Neural progenitor cell (in vitro differentiated cells): Measurements from ENCODE around the gene COP1. TPM values are rescaled to one million over a fixed set of nuclear protein-coding genes. Genes with fewer than 3 reads are reported as not detected.

Experiments
- DNase-seq: peaks from one replicate; pipeline ENCODE4 v3.0.0-alpha.2; 2016; ENCODE audit warnings: low spot score
- H2AFZ ChIP-seq: fragments of 200-600 bp; sonication (generic); replicated peaks from 2 replicates; pipeline ENCODE4 v1.6.1; 2016; ENCODE audit warnings: antibody characterized with exemption
- H3F3A ChIP-seq: fragments of 200-600 bp; sonication (generic); 2 replicates; pipeline ENCODE4 v1.6.1; 2016; ENCODE audit warnings: antibody characterized with exemption, low read depth
- H3K27ac ChIP-seq: fragments of 200-600 bp; sonication (generic); 2 replicates; pipeline ENCODE4 v1.5.1; 2016; ENCODE audit warnings: mild to moderate bottlenecking
- H3K27me3 ChIP-seq: fragments of 200-600 bp; sonication (generic); 2 replicates; pipeline ENCODE4 v1.6.1; 2016; ENCODE audit warnings: mild to moderate bottlenecking, moderate library complexity
- H3K36me3 ChIP-seq: fragments of 200-600 bp; sonication (generic); 2 replicates; pipeline ENCODE4 v1.5.1; 2016
- H3K4me1 ChIP-seq: fragments of 200-600 bp; sonication (generic); 2 replicates; pipeline ENCODE4 v1.6.1; 2016; ENCODE audit warnings: mixed run types
- H3K4me2 ChIP-seq: fragments of 200-600 bp; sonication (generic); 2 replicates; pipeline ENCODE4 v1.6.1; 2016
- H3K4me3 ChIP-seq: fragments of 200-600 bp; sonication (generic); 2 replicates; pipeline ENCODE4 v1.5.1; 2016
- H3K79me2 ChIP-seq: fragments of 200-600 bp; sonication (generic); 2 replicates; pipeline ENCODE4 v1.6.1; 2016; ENCODE audit warnings: low read depth
- H3K9ac ChIP-seq: fragments of 200-600 bp; sonication (generic); 2 replicates; pipeline ENCODE4 v1.6.1; 2016
- H3K9me3 ChIP-seq: fragments of 200-600 bp; sonication (generic); 2 replicates; pipeline ENCODE4 v1.5.1; 2016; ENCODE audit warnings: low read depth
- H4K20me1 ChIP-seq: fragments of 200-600 bp; sonication (generic); 2 replicates; pipeline ENCODE4 v1.6.1; 2016; ENCODE audit warnings: low read depth
- H3K27ac Mint-ChIP-seq: 3 replicates; pipeline ENCODE4 v1.8.0; 2021; ENCODE audit warnings: mixed read lengths
- H3K27me3 Mint-ChIP-seq: 2 replicates; pipeline ENCODE4 v1.8.0; 2022; ENCODE audit warnings: low read depth, mild to moderate bottlenecking, inconsistent platforms, moderate library complexity, mixed read lengths; ENCODE audit not compliant: insufficient read depth
- H3K36me3 Mint-ChIP-seq: 3 replicates; pipeline ENCODE4 v1.8.0; 2021; ENCODE audit warnings: mixed read lengths
- H3K4me1 Mint-ChIP-seq: 3 replicates; pipeline ENCODE4 v1.8.0; 2021; ENCODE audit warnings: mixed read lengths
- H3K4me3 Mint-ChIP-seq: 3 replicates; pipeline ENCODE4 v1.8.0; 2021; ENCODE audit warnings: mild to moderate bottlenecking, moderate library complexity, mixed read lengths
- H3K9me3 Mint-ChIP-seq: 3 replicates; pipeline ENCODE4 v1.8.0; 2020; ENCODE audit warnings: mixed read lengths
- CTCF ChIP-seq: fragments of 200-600 bp; sonication (generic); IDR thresholded peaks from 2 replicates; pipeline ENCODE4 v1.5.1; 2017; ENCODE audit warnings: antibody characterized with exemption, mild to moderate bottlenecking
- EZH2 ChIP-seq: fragments of 200-600 bp; sonication (generic); IDR thresholded peaks from 2 replicates; pipeline ENCODE4 v1.6.1; 2017; ENCODE audit warnings: antibody characterized with exemption, mild to moderate bottlenecking, moderate library complexity
- EZH2phosphoT487 ChIP-seq: fragments of 200-600 bp; sonication (generic); IDR thresholded peaks from 2 replicates; pipeline ENCODE4 v1.6.1; 2017; ENCODE audit warnings: antibody characterized with exemption
- total RNA-seq: library from RNA; depleted of rRNA; stranded (reverse); fragments of >200 nt; gene quantifications from 2 replicates; pipeline ENCODE4 v1.2.3, GENCODE V29; 2015; ENCODE audit warnings: low replicate concordance

Gene COP1
- total RNA-seq, 1 donor from 2014 or later, result 98.5 TPM

GRCh38 chr1:176033881-176034280 lies 173.2 kb downstream of the COP1 start:
- H3K27me3 Mint-ChIP-seq, result peaks cover 4% of the 10 kb centered on the region
- no peaks in the 10 kb centered on the region for H3K4me1 Mint-ChIP-seq
- peaks cover 12% of the 10 kb centered on the region for H3K36me3 ChIP-seq
- H3K9me3 ChIP-seq, result no peaks in the 10 kb centered on the region
- peaks cover 4% of the 10 kb centered on the region for H3K9me3 Mint-ChIP-seq
- no peak overlapping the region for H3K4me3 ChIP-seq
- no peak overlapping the region for H3K4me2 ChIP-seq
- H3K27ac ChIP-seq, result no peak overlapping the region
- H3K36me3 Mint-ChIP-seq, result peaks cover 21% of the 10 kb centered on the region
- no peaks in the 10 kb centered on the region for H3K27me3 ChIP-seq
- no peak overlapping the region for H3K4me3 Mint-ChIP-seq
- H4K20me1 ChIP-seq, result no peaks in the 10 kb centered on the region
- DNase-seq, result no peak
- H3K79me2 ChIP-seq, result no peaks in the 10 kb centered on the region
- no peak overlapping the region for H3K9ac ChIP-seq
- H3K27ac Mint-ChIP-seq, result no peak overlapping the region
- peaks cover 9% of the 10 kb centered on the region for H3K4me1 ChIP-seq
- H2AFZ ChIP-seq, result no peak overlapping the region
- TF ChIP-seq CTCF, result no peak
- no peak for TF ChIP-seq EZH2phosphoT487
- no peak for TF ChIP-seq EZH2
- H3F3A ChIP-seq, result no peaks in the 10 kb centered on the region

- Histone ChIP-seq H3K79me2 (no peaks in the 10 kb centered on the region), H3K4me3 (no peak overlapping the region), H3K9ac (no peak overlapping the region), H3K27ac (no peak overlapping the region), H3K4me2 (no peak overlapping the region), H2AFZ (no peak overlapping the region), H4K20me1 (no peaks in the 10 kb centered on the region), H3K36me3 (peaks cover 10% of the 10 kb centered on the region), H3K27me3 (no peaks in the 10 kb centered on the region), H3K4me1 (peaks cover 9% of the 10 kb centered on the region), H3K9me3 (no peaks in the 10 kb centered on the region), H3F3A (no peaks in the 10 kb centered on the region)
- peaks cover 4% of the 10 kb centered on the region for H3K9me3 Mint-ChIP-seq
- peaks cover 17% of the 10 kb centered on the region for H3K36me3 Mint-ChIP-seq
- no peak for TF ChIP-seq EZH2phosphoT487
- no peak for TF ChIP-seq EZH2
- TF ChIP-seq CTCF, result no peak
- DNase-seq, result no peak
- H3K27me3 Mint-ChIP-seq, result peaks cover 4% of the 10 kb centered on the region
- no peak overlapping the region for H3K27ac Mint-ChIP-seq
- H3K4me3 Mint-ChIP-seq, result no peak overlapping the region
- no peaks in the 10 kb centered on the region for H3K4me1 Mint-ChIP-seq
Measured at GRCh38 chr1:176033474-176033873, 173.6 kb downstream of the COP1 start.

- no peak overlapping the region for H3K4me3 Mint-ChIP-seq
- Histone ChIP-seq H3K36me3 (peaks cover 3% of the 10 kb centered on the region), H3K9ac (no peak overlapping the region), H3K4me2 (no peak overlapping the region), H3K4me1 (peaks cover 9% of the 10 kb centered on the region), H3K4me3 (no peak overlapping the region), H2AFZ (no peak overlapping the region), H3K9me3 (no peaks in the 10 kb centered on the region), H4K20me1 (no peaks in the 10 kb centered on the region), H3F3A (no peaks in the 10 kb centered on the region), H3K79me2 (no peaks in the 10 kb centered on the region), H3K27ac (no peak overlapping the region), H3K27me3 (no peaks in the 10 kb centered on the region)
- no peak for DNase-seq
- no peak for TF ChIP-seq CTCF
- no peak for TF ChIP-seq EZH2phosphoT487
- TF ChIP-seq EZH2, result no peak
- no peaks in the 10 kb centered on the region for H3K9me3 Mint-ChIP-seq
- H3K4me1 Mint-ChIP-seq, result no peaks in the 10 kb centered on the region
- H3K27me3 Mint-ChIP-seq, result peaks cover under 1% of the 10 kb centered on the region
- H3K36me3 Mint-ChIP-seq, result peaks cover 12% of the 10 kb centered on the region
- no peak overlapping the region for H3K27ac Mint-ChIP-seq
Measured at GRCh38 chr1:176032040-176032645, 174.9 kb downstream of the COP1 start.
